Stimulated activated CD8-positive, alpha-beta memory T cell treated with anti-CD3 and anti-CD28 coated beads, Interleukin-12 subunit alpha, Interleukin-12 subunit beta, amount 100 ng/mL, for 24 hours (primary cell): Measurements from ENCODE around the gene SUMO3.
A peak's percentile ranks its signal among the peaks of the same experiment; 100 is the strongest.

Experiments used
- DNase-seq: peaks from one replicate; pipeline ENCODE4 v3.0.0-alpha.2; 2020; ENCODE audit errors: extremely low read depth

The SUMO3 gene

DNA sequence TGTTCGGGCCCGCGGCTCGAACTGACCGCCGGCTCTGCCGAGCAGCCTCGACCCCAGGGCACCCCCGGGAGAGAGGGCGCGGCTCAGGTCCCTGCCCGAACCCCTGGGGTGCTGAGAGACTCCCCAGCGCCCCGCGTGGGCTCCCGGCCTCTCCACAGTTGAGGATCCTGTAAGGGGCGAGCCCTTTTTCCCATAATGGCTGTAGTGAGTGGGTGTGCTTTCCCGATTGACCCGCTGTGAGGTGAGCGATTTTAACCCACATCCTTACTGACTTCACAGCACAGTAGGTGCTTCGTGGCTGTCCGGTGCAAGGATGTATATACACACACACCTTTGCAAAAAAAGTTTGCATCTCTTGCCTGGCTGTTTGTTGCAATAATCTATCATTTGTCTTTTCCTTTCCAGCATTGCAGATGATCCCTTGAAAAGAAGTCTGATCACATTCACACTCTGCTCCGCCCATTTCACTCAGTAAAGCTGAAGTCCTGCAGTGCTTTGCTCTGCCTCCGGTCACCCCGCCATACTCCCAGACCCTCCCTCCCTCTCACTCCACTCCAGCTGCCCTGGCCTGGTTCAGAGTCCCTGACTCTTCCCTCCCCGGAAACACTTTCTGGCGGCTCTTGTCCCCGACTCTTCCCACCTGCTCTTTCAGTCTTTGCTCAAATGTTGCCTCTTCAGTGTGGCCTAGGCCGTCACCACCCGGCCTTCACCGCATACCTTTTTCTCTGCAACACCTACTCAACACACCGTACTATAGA lies 15.3 kb downstream of the SUMO3 start:
- no peak for DNase-seq

DNA sequence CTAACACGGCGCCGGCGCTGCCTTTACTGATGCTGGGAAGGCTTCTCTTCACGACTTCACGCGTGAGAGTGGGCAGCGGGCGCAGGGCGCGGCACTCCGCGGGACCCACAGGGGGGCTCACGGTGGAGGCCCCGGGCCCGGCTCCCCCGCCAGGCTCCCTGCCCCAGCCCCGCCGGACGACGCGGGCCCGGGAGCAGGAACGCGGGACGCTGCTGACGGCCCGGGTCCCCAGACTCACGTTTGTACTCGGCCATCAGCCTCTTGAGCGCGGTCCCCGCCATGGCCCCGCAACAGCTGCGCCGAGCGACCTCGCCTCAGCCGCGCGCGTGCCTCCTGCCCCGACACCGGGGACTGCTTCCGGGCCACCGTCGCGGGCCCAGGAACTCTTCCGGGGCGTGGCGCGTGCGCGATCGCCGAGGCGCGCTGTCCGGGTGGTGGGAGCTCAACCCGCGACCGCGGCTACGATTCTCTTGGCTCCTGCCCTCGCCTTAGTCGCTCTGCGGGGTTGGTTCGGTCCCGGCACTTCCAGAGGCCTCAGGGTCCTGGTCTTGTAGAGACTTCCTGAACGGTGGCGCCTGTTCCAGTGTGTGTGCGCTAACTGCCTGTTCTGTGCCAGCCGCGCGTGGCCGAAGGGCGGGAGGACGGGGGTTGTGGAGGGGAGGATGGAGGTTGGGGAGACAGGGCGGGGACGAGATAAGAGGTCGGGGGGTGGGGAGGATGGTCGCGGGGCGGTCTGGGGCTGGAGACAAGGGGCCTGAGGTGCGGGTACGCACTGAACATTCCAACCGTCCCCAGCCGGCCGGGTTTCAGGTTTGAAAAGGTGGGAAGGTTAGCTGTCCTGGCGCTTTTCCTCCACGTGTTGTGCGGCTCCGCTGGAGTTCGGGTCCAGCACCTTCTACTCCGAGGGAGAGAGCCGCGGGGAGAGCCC lies 16.1 kb downstream of the SUMO3 start, which contains the start of gene UBE2G2:
Gene UBE2G2, minus strand, starts transcription at position 353 of the 928 bp plus-strand sequence. Its CDS starts 72 bp downstream, at position 281.
- DNase-seq = peak; percentile 73

DNA sequence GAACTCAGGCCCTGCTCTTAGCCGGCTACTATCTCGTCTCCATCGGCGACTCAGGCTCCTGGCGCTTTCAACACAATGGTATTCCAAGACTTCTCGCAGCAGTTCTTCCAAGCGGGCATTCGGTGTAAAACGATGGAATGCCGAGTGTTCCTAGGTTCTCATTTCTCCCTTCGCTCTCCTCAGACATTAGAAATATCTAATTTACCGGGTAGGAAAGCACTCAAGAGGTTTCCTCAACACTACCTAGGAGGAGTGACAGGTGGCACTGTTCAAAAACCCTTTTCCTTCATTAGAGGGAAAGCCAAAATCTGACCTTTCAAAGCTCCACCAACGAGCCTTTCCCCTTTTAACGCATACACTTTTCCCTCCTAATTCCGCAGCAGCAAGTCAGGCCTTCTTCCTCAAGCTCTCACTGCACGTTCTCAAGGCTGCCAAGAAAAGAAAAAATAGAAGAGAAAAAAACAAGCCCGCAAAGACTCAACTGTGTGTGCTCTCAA lies 16.8 kb downstream of the SUMO3 start:
- DNase-seq = no peak

DNA sequence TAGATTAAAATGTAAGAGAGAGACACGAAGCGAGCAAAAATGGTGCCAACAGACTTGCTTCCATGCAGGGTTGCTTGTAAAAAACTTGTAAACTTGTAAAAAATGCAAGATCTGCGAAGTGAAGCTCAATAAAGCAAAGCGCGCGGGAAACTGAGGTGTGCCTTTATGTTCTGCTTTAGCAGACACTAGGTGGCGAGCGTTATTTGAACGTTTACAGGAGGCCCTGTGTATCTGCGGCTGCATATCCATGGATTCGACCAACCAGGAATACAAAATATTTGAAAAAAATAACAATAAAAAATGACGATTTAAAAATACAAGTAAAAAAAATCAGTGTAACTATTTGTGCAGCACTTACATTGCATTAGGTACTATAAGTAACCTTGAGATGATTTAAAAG lies 17.8 kb downstream of the SUMO3 start:
- no peak for DNase-seq

DNA sequence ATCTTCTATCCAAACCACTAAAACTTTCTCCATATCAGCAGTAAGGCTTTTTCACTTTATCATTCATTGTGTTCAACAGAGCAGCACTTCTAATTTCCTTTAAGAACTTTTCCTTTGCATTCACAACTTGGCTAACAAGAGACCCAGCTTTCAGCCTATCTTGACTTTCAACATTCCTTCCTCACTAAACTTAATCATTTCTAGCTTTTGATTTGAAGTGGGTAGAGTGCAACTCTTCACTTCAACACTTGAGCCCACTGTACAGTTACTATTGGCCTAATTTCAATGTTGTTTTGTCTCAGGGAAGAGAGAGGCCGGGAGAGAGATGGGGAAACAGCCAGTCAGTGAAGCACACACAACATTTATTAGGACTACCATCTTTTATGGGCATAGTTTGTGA lies 18.2 kb downstream of the SUMO3 start:
- no peak for DNase-seq

DNA sequence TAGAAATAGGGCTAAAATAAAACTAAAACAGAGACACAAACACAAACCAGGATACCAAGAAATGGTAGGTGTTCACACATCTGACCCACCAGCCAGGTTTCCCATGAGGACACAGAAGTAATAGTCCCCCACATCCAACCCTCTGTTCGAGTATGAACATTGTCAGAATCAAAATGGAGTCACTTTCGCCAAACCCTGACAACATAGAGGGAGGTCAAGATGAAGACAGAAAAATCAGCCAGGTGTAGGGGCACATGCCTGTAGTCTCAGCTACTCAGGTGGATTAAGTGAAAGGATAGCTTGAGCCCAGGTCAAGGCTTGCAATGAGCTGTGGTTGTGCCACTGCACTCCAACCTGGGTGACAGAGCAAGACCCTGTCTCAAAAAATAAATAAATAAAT lies 20.1 kb downstream of the SUMO3 start:
- DNase-seq = no peak

DNA sequence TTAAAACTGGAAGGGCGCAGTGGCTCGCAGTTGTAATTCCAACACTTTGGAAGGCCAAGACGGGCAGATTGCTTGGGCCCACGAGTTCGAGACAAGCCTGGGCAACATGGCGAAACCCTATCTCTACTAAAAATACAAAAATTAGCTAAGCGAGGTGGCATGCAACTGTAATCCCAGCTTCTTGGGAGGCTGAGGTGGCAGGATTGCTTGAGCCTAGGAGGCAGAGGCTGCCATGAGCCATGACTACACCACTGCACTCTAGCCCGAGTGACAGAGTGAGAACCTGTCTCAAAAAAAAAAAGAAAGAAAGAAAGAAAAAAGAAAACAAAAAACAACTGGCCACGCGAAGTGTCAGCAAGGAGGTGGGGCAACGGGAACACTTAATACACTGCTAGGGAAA lies 22.5 kb downstream of the SUMO3 start:
- no peak for DNase-seq

DNA sequence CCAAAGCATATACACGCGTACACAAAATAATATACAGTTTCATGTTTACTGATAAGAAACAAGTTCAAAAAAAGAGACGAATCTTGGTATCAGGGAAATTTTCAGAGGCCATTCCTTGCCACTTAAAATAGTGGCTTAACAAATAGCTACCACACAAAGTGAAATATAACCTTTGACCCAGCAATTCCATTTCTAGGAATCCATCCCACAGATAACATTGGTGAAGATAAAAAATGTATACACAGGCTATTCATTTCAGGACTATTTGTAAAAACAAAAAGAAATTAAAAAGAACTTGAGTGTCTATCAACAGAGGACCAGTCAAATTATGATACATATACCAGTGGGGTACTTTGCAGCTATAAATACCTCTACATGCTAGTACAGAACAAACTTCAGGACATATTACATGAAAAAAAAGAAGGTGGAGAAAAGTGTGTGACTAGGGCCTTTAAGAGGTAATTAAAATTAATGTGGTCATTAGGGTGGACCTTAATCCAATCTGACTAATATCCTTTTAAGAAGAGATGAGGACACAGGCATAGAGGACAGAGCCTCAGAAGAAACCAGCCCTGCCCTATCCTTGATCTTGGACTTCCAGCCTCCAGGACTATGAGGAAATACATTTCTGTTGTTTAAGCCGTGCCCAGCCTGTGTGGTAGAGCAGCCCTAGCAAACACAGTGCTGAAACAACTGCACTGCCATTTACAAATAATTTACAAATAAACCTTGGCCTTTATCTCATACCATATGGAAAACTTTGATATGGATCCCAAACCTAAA lies 24.1 kb downstream of the SUMO3 start:
- no peak for DNase-seq

DNA sequence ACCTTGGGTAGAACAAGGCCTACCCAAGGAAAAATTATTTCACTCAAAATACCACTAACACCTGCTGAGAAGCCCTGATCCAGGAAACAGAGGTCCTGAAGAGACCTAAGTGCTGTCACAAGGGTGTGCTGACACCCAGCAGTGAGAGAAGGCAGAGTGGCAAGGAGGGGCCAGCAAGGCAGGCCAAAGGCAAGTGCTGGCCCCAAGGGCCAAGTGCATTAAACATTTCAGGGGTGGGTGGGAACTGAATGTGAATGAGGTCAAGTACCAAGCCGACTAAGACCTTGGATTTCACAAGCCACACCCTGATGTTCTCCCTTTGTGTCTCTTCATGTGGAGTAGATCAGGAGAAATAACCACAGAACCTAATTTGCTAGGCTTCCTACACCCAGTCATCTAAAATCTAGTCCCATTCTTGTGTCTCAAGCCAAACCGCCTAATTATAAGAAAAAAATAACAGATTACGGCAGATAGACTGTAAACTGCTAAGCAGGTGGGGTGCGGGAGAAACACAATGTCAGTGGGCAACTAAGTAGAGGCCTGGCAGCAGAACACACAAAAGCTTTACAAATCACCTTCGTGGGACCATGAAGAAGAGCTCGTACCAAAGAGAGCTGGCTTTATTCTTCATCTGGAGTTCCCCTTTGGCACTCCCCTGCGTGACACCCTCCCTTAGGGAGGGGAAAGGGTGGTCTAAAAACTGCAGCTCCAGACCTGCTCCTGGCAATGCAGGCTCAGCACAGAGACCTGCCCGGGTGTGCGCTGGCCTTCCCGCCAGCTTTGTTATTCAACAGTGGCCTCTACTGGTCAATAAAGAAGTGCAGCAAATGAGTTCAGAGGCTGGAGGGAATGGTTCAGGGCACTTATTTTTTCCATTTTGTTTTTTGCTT lies 24.9 kb downstream of the SUMO3 start:
- DNase-seq = no peak

DNA sequence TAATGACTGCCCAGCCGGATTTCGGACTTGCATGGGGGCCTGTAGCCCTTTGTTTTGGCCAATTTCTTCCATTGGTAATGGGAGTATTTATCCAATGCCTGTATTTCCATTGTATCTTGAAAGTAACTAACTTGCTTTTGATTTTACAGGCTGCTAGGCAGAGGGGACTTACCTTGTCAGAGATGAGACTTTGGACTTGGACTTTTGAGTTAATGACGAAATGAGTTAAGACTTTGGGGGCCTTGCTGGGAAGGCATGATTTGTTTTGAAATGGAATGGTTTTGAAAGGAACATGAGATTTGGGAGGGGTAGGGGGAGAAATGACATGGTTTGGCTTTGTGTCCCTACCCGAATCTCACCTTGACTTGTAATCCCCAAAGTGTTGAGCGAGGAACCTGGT lies 25.9 kb downstream of the SUMO3 start:
- DNase-seq = no peak

DNA sequence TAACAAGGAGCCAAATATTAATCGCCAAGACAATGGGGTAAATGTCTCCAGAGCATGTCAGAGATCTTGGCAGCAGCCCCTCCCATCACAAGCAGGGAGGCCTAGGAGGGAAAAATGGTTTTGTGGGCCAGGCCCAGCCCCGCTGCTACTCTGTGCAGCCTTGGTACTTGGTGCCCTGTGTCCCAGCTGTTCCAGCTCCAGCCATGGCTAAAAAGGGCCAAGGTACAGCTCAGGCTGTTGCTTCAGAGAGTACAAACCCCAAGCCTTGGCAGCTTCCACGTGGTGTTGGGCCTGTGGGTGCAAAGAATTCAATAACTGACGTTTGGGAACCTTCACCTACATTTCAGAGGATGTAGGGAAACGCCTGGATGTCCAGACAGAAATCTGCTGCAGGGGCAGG lies 26.6 kb downstream of the SUMO3 start:
- DNase-seq = no peak

DNA sequence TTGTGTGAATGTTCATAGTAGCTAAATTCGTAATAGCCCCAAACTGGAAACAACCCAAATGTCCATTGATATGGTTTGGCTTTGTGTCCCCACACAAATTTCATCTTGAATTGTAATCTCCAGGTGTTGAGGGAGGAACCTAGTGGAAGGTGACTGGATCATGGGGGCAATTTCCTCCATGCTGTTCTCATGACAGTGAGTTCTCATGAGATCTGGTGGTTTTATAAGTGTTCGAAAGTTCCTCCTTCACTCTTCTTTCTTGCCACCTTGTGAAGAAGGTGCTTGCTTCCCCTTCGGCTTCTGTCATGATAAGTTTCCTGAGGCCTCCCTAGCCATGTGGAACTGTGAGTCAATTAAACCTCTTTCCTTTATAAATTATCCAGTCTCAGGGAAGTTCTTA lies 27.5 kb downstream of the SUMO3 start:
- no peak for DNase-seq

DNA sequence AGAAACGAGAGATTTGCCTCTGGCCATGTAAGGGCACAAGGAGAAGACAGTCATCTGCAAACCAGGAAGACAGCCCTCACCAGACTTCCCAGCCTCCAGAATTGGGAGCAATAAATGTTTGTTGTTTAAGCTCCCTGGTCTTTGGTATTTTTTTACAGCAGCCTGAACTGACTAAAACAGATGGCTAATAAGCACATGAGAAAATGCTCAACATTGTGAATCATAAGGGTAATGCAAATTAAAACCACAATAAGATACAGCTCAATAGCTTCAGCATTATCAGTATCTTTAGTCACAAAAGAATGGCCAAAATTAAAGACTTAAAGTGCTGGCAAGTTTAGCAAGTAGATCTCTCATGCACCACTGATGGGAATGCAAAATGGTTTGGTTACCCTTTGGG lies 28.0 kb downstream of the SUMO3 start:
- no peak for DNase-seq

DNA sequence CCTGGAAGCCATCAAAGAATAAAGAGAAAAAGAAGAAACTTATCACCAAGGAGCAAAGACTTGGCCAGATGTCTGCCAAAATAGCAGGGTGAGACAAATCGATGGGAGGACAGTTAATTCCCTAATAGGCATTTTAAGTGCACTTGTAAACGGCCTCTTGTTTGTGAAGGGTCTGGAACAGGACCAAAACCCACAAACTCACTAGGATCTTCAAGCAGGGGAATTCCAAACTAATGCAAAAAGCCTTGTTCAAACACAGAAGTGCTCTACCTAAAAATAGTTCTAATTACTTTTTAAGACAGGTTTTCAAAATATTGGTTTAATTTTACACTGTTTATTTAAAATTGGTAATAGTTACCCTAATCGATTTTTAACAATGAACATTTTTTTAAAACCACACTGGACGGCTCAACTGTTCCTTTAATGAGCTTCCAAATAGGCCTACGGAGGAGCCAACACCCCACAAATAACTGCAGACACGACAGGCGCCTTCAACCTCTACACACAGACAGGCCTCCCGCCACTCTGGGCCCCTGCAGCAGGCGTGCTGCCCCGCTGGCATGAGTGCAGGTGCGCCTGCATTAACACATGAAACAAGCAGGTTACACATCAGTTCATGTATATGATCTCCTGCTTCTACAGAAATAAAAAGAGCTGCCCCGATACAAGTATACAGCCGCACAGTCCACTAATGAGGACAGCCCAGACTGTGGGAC lies 32.1 kb downstream of the SUMO3 start:
- DNase-seq = no peak

DNA sequence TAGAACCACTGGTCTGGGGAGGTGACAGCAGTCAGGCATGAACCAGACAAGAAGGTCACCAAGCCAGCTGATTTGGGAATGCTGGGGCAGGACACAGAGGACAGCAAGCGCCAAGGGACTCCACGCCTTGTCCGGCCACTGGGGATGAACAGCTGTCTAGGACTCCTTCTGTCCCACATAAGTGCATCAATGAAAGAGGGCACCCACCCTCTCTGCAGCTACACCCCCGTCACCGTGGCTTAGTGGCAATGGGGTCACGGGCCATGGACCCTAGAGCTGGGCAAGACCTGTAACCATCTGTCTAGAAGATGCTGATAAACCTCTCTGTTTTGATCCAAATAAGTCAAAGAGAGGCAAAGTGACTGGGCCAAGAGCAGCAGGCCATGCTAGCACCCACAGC lies 33.1 kb downstream of the SUMO3 start:
- DNase-seq = no peak

DNA sequence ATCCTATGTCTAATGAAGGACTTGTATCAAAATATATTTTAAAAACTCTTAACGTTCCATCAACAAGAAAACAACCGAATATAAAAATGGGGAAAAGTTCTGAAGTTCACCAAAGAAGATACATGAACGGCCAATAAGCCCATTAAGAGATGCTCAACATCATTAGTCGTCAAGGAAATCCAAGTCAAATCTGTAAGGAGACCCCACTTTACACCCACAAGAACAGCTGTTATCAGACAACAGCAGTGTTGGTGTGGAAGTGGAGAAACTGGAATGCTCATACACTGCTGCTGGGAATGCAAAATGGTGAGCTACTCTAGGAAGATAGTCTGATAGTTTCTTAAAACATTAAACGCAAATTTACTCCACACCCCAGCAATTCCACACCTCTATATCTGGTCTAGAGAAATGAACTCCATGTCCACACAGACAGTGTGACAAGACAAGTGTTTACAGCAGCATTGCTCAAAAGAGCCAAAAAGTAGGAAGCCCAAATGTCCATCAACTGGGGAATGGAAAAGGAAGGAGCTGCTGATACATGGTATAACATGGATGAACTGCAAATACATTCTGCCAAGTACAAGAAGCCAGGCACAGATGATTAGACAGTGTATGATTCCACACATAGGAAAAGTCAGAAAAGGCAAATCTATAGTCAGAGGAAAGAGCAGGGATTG lies 34.7 kb downstream of the SUMO3 start:
- DNase-seq = no peak

DNA sequence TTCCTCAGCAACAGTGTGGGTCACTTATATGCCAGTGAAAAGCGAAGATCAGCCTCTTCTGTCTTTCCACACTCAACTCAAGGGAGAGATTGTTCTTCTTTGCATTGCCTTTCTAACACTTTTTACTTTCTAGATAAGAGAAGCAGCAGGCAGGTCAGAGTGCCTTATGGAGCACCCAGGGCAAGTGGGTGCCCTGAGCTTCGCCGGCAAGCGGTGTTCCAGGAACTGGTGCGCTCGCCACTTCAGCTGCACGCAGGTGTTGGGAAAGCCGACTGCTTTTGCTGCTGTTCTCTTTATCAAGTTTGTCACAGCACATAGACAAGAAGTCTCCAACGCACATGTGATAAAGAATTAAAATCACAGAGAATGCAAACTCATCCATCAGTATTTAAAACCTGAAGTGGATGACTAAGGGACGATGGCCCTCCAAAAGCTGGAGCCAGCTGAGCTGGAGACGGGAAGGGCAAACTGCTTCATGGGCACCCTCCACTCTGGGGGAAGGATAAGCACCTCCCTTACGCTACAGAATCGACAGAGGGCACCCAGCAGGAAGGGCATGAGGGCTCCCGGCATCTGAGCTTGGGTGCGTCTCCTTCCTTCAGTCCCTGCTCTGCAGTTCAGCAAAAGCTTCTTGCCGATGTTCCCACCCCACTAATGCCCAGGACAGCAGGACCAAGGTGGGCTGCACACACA lies 36.9 kb downstream of the SUMO3 start:
- DNase-seq = no peak

DNA sequence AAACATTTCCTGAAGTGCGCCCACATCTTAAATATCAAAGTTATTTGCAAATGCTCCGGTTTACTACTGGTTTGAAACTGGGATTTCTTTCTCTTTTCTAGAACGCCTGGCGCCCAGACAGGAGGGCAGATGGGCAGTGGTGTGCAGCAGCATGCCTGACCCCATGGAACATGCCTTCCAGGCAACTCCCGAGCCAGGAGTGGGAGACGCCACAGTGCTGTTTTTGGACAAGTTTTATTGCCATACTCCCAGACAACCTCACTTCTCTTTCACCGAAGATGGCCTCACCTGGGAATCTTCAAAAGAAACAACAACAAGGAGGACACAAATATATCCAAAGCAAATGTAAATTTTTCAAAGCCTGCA lies 37.7 kb downstream of the SUMO3 start:
- DNase-seq = no peak
